ENCODE results near the gene SLC41A3. TPM values are rescaled to one million over a fixed set of nuclear protein-coding genes. Genes with fewer than 3 reads are reported as not detected.
"Not testable (repeated sequence)": the region's sequence is repeated elsewhere in the genome, so short reads cannot be mapped to it uniquely, and the experiment has no call there.

The SLC41A3 gene
- total RNA-seq, 2 experiments from 2014 or later: 25.6 to 30.0 TPM

GRCh38 chr3:125975245-125976002, 108.5 kb downstream of the SLC41A3 start:
- H3K36me3 Mint-ChIP-seq (ENCODE audit: low read depth); H3K27ac Mint-ChIP-seq; CTCF ChIA-PET; H3K4me3 Mint-ChIP-seq; H3K4me1 Mint-ChIP-seq; DNase-seq; POLR2A ChIA-PET; H3K9me3 Mint-ChIP-seq: not testable (repeated sequence)
- H3K27me3 Mint-ChIP-seq: peaks cover 14% of the 10 kb centered on the region

- H3K27ac Mint-ChIP-seq; H3K36me3 Mint-ChIP-seq (ENCODE audit: low read depth); POLR2A ChIA-PET; H3K4me3 Mint-ChIP-seq; H3K9me3 Mint-ChIP-seq; H3K4me1 Mint-ChIP-seq: not testable (repeated sequence)
- CTCF ChIA-PET: interaction anchor here (0.8 to 1.2 kb wide), 3 partner anchors 8 to 15 kb away, joined by 3 to 4 read pairs (median 3); no protein-coding TSS in a partner anchor
- H3K27me3 Mint-ChIP-seq: peaks cover 27% of the 10 kb centered on the region
- DNase-seq: peak; percentile 29
Observed at GRCh38 chr3:125971997-125972944, 111.7 kb downstream of the SLC41A3 start.

DNA sequence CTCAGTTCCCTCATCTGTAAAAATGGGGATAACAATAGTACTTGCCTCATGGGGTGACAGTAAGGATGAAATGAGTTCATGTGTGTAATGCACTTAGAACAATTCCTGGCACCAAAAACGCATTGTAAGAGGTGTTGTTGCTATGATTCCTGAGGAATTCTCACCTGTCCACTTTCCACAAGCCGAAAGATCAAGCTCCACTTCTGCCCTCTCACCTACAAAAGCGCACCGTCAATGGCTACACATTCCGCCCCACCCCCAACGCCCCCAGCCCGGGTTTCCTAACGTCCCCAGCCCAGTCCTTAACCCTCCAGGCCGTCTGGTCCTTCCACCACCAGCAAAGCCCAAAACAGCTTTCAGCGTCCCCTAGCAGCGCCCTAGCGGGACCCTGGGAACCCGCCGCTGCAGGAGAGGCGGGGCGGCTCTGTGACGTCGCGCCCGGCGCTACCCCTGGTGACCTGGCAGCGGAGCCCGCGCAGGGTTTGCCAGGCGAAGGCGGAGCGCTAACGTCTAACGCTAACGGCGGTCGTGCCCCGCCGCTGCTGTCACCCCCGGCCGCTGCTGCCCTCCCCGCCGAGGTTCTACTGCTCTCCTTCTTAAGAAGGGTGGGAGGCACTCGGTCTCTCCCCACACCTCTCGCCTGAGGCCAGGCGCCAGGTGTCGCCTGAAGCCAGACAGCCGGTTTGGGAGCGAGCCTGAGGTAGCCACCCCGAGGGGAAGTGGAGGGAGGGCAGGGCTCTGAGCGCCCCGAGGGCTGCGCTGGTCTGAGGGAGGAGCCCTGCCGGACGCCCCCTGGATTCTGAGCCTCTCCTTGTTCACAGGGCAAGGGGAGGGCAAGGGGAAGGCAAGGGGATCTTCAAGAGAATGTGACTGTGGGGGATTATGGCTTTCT, 115.0 kb downstream of the SLC41A3 start, which contains the start of gene ROPN1B:
Gene ROPN1B, plus strand, starts transcription at position 478 of the 892 bp plus-strand sequence. CDS start 2,877 bp downstream, outside the sequence.
- Mint-ChIP-seq H3K27me3 (peaks cover 30% of the 10 kb centered on the region), H3K4me3 (peak within 1 kb of the TSS; percentile 38)
- H3K27ac Mint-ChIP-seq; H3K9me3 Mint-ChIP-seq; H3K36me3 Mint-ChIP-seq (ENCODE audit: low read depth); CTCF ChIA-PET; H3K4me1 Mint-ChIP-seq; DNase-seq; POLR2A ChIA-PET: not testable (repeated sequence)

DNA sequence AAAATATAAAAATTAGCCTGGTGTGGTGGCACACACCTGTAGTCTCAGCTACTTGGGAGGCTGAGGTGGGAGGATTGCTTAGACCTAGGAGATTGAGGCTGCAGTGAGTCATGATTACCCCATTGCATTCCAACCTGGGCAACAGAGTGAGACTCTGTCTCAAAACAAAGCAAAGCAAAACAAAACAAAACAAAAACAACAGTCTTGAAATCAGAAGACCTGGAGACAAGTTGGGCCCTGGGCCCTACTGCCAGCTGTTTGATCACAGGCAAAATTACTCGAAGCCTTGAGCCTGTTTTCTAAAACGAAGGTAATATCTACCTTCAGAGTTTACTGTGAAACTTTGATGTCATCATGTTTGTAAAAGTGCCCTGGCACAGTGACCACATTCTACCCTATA, 115.8 kb downstream of the SLC41A3 start:
- H3K4me1 Mint-ChIP-seq; DNase-seq; H3K9me3 Mint-ChIP-seq; H3K27ac Mint-ChIP-seq; CTCF ChIA-PET; H3K4me3 Mint-ChIP-seq; H3K36me3 Mint-ChIP-seq (ENCODE audit: low read depth); POLR2A ChIA-PET: not testable (repeated sequence)
- peaks cover 30% of the 10 kb centered on the region for H3K27me3 Mint-ChIP-seq

DNA sequence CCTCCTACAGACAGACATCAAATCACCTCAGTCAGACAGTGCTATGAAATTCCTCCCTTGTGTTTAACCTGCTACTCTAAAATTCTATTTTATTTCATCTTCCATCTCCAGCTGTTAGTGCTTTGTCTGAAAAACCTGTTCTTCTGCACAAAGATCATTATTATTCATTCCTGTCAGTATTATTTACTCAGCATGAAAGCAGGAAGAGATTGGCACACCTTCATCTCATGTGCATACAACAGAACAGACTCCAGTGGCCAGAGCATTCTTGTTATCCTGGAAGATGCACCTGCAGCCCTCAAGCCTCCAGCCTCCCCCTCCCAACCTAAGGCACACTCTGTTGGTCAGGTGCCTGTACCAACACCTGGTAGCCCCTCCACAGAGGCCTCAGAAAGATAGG, 116.8 kb downstream of the SLC41A3 start:
- Mint-ChIP-seq H3K4me1 (peaks cover 5% of the 10 kb centered on the region), H3K4me3 (no peak overlapping the region), H3K27me3 (peaks cover 27% of the 10 kb centered on the region), H3K27ac (no peak overlapping the region), H3K9me3 (no peaks in the 10 kb centered on the region), H3K36me3 (ENCODE audit: low read depth) (no peaks in the 10 kb centered on the region)
- CTCF ChIA-PET: no interaction called here
- POLR2A ChIA-PET: no interaction called here
- DNase-seq: no peak

DNA sequence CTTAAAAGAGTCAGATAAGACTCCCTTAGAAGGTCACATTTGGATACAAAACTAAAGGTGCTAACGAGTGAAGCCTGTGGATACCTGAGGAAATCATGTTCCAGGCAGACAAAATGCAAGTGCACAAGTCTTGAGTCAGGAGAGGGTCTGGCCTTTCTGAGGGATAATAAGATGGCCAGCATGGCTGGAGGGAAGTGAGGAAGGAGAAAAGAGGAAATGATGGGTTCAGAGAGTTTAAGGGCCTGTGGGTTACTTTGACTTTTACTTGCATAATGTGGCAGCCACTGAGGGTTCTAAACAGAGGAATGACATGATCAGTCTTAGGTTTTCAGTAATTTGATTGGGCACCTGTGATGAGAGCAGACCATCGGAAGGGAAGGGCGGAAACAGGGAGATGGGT, 118.4 kb downstream of the SLC41A3 start:
- CTCF ChIA-PET: no interaction called here
- H3K9me3 Mint-ChIP-seq: no peaks in the 10 kb centered on the region
- H3K4me3 Mint-ChIP-seq: no peak overlapping the region
- POLR2A ChIA-PET: no interaction called here
- H3K27me3 Mint-ChIP-seq: peaks cover 17% of the 10 kb centered on the region
- H3K27ac Mint-ChIP-seq: no peak overlapping the region
- DNase-seq: no peak
- H3K4me1 Mint-ChIP-seq: peaks cover 1% of the 10 kb centered on the region
- no peaks in the 10 kb centered on the region for H3K36me3 Mint-ChIP-seq (ENCODE audit: low read depth)

DNA sequence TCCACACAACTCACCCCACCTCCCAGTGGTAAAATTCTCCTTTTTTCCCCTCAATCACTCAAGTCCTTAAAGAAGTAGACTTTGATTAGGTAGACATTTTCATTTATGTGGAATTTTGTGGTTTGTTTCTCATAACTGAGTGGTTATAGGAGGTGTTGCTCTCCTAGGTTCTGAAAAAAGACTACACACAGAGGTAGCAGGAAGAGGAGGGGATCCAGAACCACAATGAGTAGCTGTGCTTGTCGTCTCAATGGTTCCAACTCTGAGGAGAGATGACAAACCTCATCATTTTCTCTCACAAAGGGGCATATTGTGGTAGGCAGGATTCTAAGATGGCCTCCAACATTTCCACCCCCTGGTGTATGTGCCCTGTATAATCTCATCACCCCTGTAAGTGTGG, 120.1 kb downstream of the SLC41A3 start:
- DNase-seq, CTCF ChIA-PET: not testable (repeated sequence)

GRCh38 chr3:125961289-125961589, 122.7 kb downstream of the SLC41A3 start:
- H3K4me3 Mint-ChIP-seq: no peak overlapping the region
- H3K4me1 Mint-ChIP-seq: no peaks in the 10 kb centered on the region
- CTCF ChIA-PET: no interaction called here
- POLR2A ChIA-PET: no interaction called here
- no peaks in the 10 kb centered on the region for H3K9me3 Mint-ChIP-seq
- no peak for DNase-seq
- H3K27ac Mint-ChIP-seq: no peak overlapping the region
- peaks cover 16% of the 10 kb centered on the region for H3K27me3 Mint-ChIP-seq
- peaks cover 2% of the 10 kb centered on the region for H3K36me3 Mint-ChIP-seq (ENCODE audit: low read depth)

More for the DNA sequence above, 120.1 kb downstream of the SLC41A3 start:
- H3K9me3 Mint-ChIP-seq; H3K36me3 Mint-ChIP-seq (ENCODE audit: low read depth); H3K27me3 Mint-ChIP-seq; H3K27ac Mint-ChIP-seq; POLR2A ChIA-PET; H3K4me1 Mint-ChIP-seq; H3K4me3 Mint-ChIP-seq: not testable (repeated sequence)

- H3K27me3 Mint-ChIP-seq: peaks cover 21% of the 10 kb centered on the region
- POLR2A ChIA-PET: no interaction called here
- no peaks in the 10 kb centered on the region for H3K9me3 Mint-ChIP-seq
- no peaks in the 10 kb centered on the region for H3K4me1 Mint-ChIP-seq
- H3K4me3 Mint-ChIP-seq: no peak overlapping the region
- no peak overlapping the region for H3K27ac Mint-ChIP-seq
- CTCF ChIA-PET: no interaction called here
- no peak for DNase-seq
- peaks cover 2% of the 10 kb centered on the region for H3K36me3 Mint-ChIP-seq (ENCODE audit: low read depth)
Observed at GRCh38 chr3:125960456-125961288, 123.3 kb downstream of the SLC41A3 start.

DNA sequence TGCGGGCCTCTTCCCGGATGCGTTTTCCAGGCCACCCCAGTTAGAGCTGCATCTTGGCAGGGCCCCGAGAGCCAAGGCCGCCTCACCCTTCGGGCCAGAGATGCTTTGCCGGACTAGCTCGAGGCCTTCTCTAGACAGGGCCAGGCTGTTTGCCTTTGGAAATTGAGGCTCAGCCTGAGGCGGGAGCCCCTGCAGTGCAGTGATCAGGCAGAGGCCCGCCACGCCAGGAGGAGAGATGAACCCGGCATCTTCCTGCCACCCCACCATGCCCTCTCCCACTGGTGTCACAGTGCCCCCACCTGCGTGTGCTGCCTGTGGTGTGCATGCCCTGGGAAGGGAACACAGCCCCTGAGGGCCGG, 123.9 kb downstream of the SLC41A3 start:
- Mint-ChIP-seq H3K4me3 (no peak overlapping the region), H3K36me3 (ENCODE audit: low read depth) (peaks cover 2% of the 10 kb centered on the region), H3K9me3 (no peaks in the 10 kb centered on the region), H3K4me1 (no peaks in the 10 kb centered on the region), H3K27me3 (peaks cover 26% of the 10 kb centered on the region), H3K27ac (no peak overlapping the region)
- no peak for DNase-seq
- POLR2A ChIA-PET: no interaction called here
- CTCF ChIA-PET: no interaction called here

DNA sequence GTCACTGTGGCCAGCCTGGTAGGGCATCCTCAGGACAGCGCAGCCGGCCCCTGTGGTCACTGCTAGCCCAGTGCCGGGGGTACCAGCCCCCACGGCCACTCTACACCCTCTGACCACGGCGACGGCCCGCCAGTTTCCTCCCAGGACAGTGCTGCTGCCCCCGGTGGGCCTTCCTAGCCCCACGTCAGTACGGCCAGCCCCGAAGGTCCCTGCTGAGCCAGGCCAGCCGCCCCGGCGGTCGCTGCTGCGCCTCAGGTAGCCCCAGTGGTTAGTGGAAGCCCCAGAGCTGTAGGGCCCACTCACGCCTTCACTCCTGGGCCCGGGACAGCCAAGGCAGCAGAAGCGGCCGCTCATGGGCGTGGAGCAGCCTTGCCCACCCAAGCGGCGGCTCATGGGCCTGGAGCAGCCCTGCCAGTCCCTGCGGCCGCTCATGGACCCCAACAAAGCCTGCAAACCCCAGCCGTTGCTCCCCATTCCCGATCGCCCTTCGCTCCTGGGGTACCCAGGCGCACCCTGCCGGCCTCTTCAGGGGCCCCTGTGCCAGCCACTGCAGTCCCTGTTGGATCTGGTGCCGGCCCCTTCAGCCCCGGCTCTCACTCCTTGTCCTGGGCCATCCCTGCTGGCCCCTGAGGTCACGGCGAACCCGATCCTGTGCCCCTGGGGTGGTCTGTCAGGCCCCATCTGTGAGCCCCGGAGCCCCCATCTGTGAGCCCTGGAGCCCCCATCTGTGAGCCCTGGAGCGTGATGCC, 124.4 kb downstream of the SLC41A3 start:
- POLR2A ChIA-PET: no interaction called here
- Mint-ChIP-seq H3K4me1 (no peaks in the 10 kb centered on the region), H3K36me3 (ENCODE audit: low read depth) (peaks cover 2% of the 10 kb centered on the region), H3K27me3 (peaks cover 26% of the 10 kb centered on the region), H3K4me3 (no peak overlapping the region), H3K9me3 (no peaks in the 10 kb centered on the region), H3K27ac (no peak overlapping the region)
- CTCF ChIA-PET: no interaction called here
- DNase-seq: no peak
